Heart left ventricle (tissue), 16 donors: ENCODE data around the gene MSMP. TPM values are rescaled to one million over a fixed set of nuclear protein-coding genes. Genes with fewer than 3 reads are reported as not detected.

Experiments
- ATAC-seq, 4 donors: fragments of 200-7000 bp; cut with Tn5 transposase; one replicate each; pipeline ENCODE4 v1.9.1; 2020 to 2022; ENCODE audit warnings: moderate library complexity in 4 of 4, mild to moderate bottlenecking in 3 of 4, moderate number of reproducible peaks in 1 of 4
- DNase-seq, 5 donors: peaks; one replicate each; pipeline ENCODE4 v3.0.0-alpha.2; 2020
- H3K27ac ChIP-seq, 12 donors: fragments of 200-600 bp; sonication (generic) in 4 of 12; one replicate each; pipeline versions ENCODE4 v1.5.0 to v1.8.0; 2016 to 2022; ENCODE audit warnings: mild to moderate bottlenecking in 2 of 12
- H3K27me3 ChIP-seq, 9 donors: fragments of 200-600 bp; sonication (generic) in 2 of 9; one replicate each; pipeline versions ENCODE4 v1.5.1 to v1.8.0; 2016 to 2022; ENCODE audit warnings: mild to moderate bottlenecking in 3 of 9
- H3K36me3 ChIP-seq, 9 donors: fragments of 200-600 bp; sonication (generic) in 2 of 9; one replicate each; pipeline versions ENCODE4 v1.5.0 to v1.8.0; 2018 to 2022; ENCODE audit warnings: mild to moderate bottlenecking in 2 of 9
- H3K4me1 ChIP-seq, 12 donors: fragments of 200-600 bp; sonication (generic) in 4 of 12; one replicate each; pipeline versions ENCODE4 v1.5.0 to v1.8.0; 2016 to 2022; ENCODE audit warnings: mild to moderate bottlenecking in 3 of 12
- H3K4me3 ChIP-seq, 12 donors: fragments of 200-600 bp; sonication (generic) in 4 of 12; one replicate each; pipeline versions ENCODE4 v1.5.0 to v1.8.0; 2017 to 2022; ENCODE audit warnings: mild to moderate bottlenecking in 9 of 12, moderate library complexity in 4 of 12
- H3K9me3 ChIP-seq, 12 donors: fragments of 200-600 bp; sonication (generic) in 4 of 12; one replicate each; pipeline versions ENCODE4 v1.5.0 to v1.8.0; 2016 to 2022; ENCODE audit warnings: mild to moderate bottlenecking in 1 of 12
- POLR2A ChIP-seq, 2 donors: fragments of 450-650 bp; IDR thresholded peaks; one replicate each; pipeline ENCODE4 v1.6.1; 2017; ENCODE audit warnings: antibody characterized with exemption in 2 of 2, mild to moderate bottlenecking in 2 of 2, moderate library complexity in 2 of 2
- WGBS, 4 donors: extraction: QIAGEN DNeasy Blood & Tissue Kit in 2 of 4; methylation state at CpG; one replicate each; pipeline versions ENCODE4 v1.1.5 to v1.1.7; 2013 to 2018; 5-methylcytosine and 5-hydroxymethylcytosine counted together
- intact Hi-C, 10 donors: fragments of 100-400 bp; cut with DNase I; formaldehyde crosslinking; loops; one replicate each; pipeline versions ENCODE4 v1.11.1 to v1.14.2; 2022
- polyA plus RNA-seq, 2 donors: library from polyadenylated mRNA; stranded (reverse); fragments of 200-250 nt; gene quantifications; one replicate each; pipeline ENCODE4 v1.2.3, GENCODE V29; 2013
- total RNA-seq, 9 donors: library from RNA; depleted of rRNA in 2 of 9; stranded (reverse); fragments of >200 nt in 2 of 9; fragmentation: NEBNext Ultra II Directional in 3 of 9; extraction: Animal tissue kit (Norgen Biotek cat#: 25700) in 3 of 9; gene quantifications; one replicate each; pipeline versions ENCODE4 v1.1.0 to v1.2.4, GENCODE V29; 2016 to 2023
- TF ChIP-seq, protein P1 (sequence below), 12 donors: fragments of 200-600 bp; sonication (generic) in 4 of 12; IDR thresholded peaks; one replicate each; pipeline versions ENCODE4 v1.5.0 to v1.8.0; 2018 to 2022; ENCODE audit warnings: antibody characterized with exemption in 12 of 12, mild to moderate bottlenecking in 5 of 12
- donor health status: ischemic (EF 13 %, LVEDD 7.1; RV severe dilation, severe dysfunction).
- donor health status: healthy with polysubstance abuse.
- donor health status: DM: no; HTN: yes; CAD: no.
- donor health status: DM: no; HTN: no; CAD: no.
- donor health status: ischemic (EF 25% LVEDD 6.9; RV normal size, moderate dysfunction).
- donor health status: ischemic (EF 25% LVEDD 5.7; RV mildly dilated, moderate dysfunction).
- donor health status: healthy.
- donor health status: DM: yes; HTN: yes; CAD: no.
- donor health status: ischemic (EF 35%, LVEDD 5.7; RV mildly dilated, moderate dysfunction).
- donor health status: nonischemic (EF 11% LVEDD 7.7; RV severe dilation, severe dysfunction).
- donor health status: DM: yes; HTN: yes; CAD: no.
- donor health status: PGD.
- donor health status: ischemic (EF 29% LVEDD 5.4; RV normal size, mild dysfunction).
- donor health status: nonischemic (EF 23%, LVEDD 6.1; RV moderate dilation, normal function).

The MSMP gene
- total and polyA plus RNA-seq, 11 donors = 0.26 TPM; not detected in 10

DNA sequence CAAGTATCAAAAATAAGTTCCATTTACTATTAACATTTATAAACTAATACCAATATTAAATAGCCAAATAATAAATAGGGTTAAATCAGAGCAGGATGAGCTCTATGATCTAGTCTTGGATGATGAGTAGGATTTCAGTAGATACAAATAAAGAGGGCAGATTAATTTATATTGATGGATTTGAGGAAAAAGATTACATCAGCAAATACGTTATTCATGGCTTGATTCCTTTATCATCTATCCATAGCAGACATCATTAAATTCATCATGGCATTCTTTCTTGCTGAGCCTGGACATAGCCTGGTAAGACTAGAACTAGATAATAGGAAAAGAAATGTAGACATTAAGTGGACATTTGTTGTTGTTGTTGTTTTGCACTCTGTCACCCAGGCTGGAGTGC is 13.4 kb upstream of the MSMP start:
- Histone ChIP-seq H3K4me1 (peaks cover 5 to 24% (median 17%) of the 10 kb centered on the region in 12 donors), H3K27ac (no peak overlapping the region), H3K4me3 (no peak overlapping the region), H3K27me3 (no peaks in the 10 kb centered on the region), H3K9me3 (no peaks in the 10 kb centered on the region), H3K36me3 (no peaks in the 10 kb centered on the region)
- 90 to 96% (median 91%) methylated on average over 1 of the region's 1 CpG for WGBS, 4 donors
- ATAC-seq (no peak), DNase-seq (no peak)
- intact Hi-C loops = no loop called here
- TF ChIP-seq POLR2A (IDR thresholded peaks at IDR 0.05) = no peak
- TF ChIP-seq, protein P1, sequence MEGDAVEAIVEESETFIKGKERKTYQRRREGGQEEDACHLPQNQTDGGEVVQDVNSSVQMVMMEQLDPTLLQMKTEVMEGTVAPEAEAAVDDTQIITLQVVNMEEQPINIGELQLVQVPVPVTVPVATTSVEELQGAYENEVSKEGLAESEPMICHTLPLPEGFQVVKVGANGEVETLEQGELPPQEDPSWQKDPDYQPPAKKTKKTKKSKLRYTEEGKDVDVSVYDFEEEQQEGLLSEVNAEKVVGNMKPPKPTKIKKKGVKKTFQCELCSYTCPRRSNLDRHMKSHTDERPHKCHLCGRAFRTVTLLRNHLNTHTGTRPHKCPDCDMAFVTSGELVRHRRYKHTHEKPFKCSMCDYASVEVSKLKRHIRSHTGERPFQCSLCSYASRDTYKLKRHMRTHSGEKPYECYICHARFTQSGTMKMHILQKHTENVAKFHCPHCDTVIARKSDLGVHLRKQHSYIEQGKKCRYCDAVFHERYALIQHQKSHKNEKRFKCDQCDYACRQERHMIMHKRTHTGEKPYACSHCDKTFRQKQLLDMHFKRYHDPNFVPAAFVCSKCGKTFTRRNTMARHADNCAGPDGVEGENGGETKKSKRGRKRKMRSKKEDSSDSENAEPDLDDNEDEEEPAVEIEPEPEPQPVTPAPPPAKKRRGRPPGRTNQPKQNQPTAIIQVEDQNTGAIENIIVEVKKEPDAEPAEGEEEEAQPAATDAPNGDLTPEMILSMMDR (IDR thresholded peaks at IDR 0.05) = no peak

DNA sequence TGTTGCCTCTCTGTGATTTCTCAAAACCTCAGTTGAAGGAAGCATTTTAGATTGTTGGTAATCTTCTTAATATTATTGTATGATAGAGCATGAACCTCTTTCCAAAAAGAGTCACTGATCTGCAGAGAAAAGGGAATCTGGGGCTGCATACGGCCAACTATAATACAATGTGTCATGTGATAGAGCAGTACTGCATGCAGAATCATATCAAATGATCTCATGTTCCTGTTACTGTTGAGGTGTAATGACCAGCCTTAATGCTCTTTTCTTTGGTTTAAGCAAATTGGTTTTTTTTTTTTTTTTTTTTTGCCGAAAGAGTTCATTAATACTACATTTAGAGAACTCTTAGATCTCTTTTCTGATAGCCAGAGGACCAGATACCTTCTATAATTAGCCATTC is 12.9 kb upstream of the MSMP start:
- 84 to 91% (median 89%) methylated on average over 2 of the region's 2 CpGs for WGBS, 4 donors
- DNase-seq (no peak), ATAC-seq (no peak)
- H3K36me3 ChIP-seq = no peaks in the 10 kb centered on the region
- no peak overlapping the region for H3K27ac ChIP-seq
- no peaks in the 10 kb centered on the region for H3K9me3 ChIP-seq
- intact Hi-C loops = no loop called here
- TF ChIP-seq, protein P1 (IDR thresholded peaks at IDR 0.05) = no peak
- no peak for TF ChIP-seq POLR2A (IDR thresholded peaks at IDR 0.05)
- H3K4me1 ChIP-seq = peaks cover 5 to 22% (median 16%) of the 10 kb centered on the region in 12 donors
- H3K4me3 ChIP-seq = no peak overlapping the region
- no peaks in the 10 kb centered on the region for H3K27me3 ChIP-seq

DNA sequence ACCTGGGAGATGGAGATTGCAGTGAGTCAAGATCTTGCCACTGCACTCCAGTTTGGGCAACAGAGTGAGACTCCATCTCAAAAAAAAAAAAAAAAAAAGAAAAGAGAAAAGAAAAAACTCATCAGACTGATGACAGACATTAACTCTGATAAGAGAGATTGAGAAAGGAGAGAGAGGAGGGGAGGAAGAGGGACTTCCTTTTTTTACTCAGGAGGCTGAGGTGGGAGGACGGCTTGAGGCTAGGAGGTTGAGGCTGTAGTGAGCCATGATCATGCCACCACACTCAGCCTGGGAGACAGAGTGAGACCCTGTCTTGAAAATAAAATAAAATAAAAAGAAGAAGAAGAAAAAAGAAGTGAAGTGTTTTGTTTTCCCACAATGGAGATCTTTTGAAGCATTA is 9.7 kb upstream of the MSMP start:
- no peaks in the 10 kb centered on the region for H3K36me3 ChIP-seq
- DNase-seq (no peak), ATAC-seq (no peak)
- H3K27me3 ChIP-seq = no peaks in the 10 kb centered on the region
- no peak overlapping the region for H3K27ac ChIP-seq
- H3K9me3 ChIP-seq = no peaks in the 10 kb centered on the region
- intact Hi-C loops = no loop called here
- no peak overlapping the region for H3K4me3 ChIP-seq
- WGBS, 4 donors = 92 to 100% (median 100%) methylated on average over 1 of the region's 1 CpG
- peaks cover 0 to 12% (median 3%) of the 10 kb centered on the region in 12 donors for H3K4me1 ChIP-seq
- TF ChIP-seq, protein P1 (IDR thresholded peaks at IDR 0.05) = no peak
- no peak for TF ChIP-seq POLR2A (IDR thresholded peaks at IDR 0.05)

DNA sequence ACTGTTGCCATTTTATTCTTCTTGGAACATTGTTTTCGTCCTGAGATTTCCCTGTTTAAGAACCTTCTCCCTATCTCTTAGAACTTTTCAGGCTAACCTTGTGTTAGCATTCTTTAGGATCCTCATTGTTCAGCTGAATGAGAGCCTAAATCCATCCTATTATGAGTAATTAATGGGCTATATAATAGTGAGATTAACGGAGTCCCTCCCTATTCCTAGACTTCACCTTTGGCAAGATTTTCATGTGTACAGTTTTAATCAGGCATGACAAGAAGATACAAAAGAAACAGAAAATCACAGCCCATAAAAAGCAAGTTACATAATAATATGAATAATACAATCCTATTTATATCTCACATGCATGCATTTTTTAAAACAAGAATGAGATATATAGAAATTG is 9.1 kb upstream of the MSMP start:
- intact Hi-C loops = no loop called here
- ATAC-seq = no peak
- DNase-seq = no peak
- Histone ChIP-seq H3K4me3 (no peak overlapping the region), H3K36me3 (no peaks in the 10 kb centered on the region), H3K4me1 (peaks cover 0 to 18% (median 9%) of the 10 kb centered on the region in 12 donors), H3K27me3 (no peaks in the 10 kb centered on the region), H3K27ac (no peak overlapping the region), H3K9me3 (no peaks in the 10 kb centered on the region)
- TF ChIP-seq POLR2A (IDR thresholded peaks at IDR 0.05) = no peak
- TF ChIP-seq, protein P1 (IDR thresholded peaks at IDR 0.05) = no peak
- 89 to 94% (median 93%) methylated on average over 2 of the region's 2 CpGs for WGBS, 4 donors
